A549 (cell line): Measurements from ENCODE around the gene KIAA0513. TPM values are rescaled to one million over a fixed set of nuclear protein-coding genes. Genes with fewer than 3 reads are reported as not detected.

Experiments used
- ATAC-seq, 2 experiments: fragments of 200-7000 bp in 1 of 2; fragments of >200 bp in 1 of 2; cut with Nextera tagmentation in 1 of 2; cut with Tn5 transposase in 1 of 2; 3 replicates each; pipeline versions ENCODE4 v1.8.0 to v1.9.1; 2018 to 2020; ENCODE audit warnings: mild to moderate bottlenecking in 1 of 2, moderate library complexity in 1 of 2
- CTCF ChIA-PET: fragments of 300-600 bp; sonication (Branson Sonifier 250); formaldehyde crosslinking; extraction: SDS; loops from one replicate; lab custom pipeline; 2021; ENCODE audit warnings: antibody characterized with exemption, inconsistent platforms; lab: Yijun Ruan, JAX
- POLR2A ChIA-PET: fragments of 350-600 bp; formaldehyde crosslinking; extraction: SDS; loops from one replicate; lab custom pipeline; 2021; ENCODE audit warnings: antibody characterized with exemption, inconsistent platforms; lab: Yijun Ruan, JAX
- DNase-seq, 2 experiments: peaks; one replicate each; pipeline versions ENCODE4 v3.0.0 to v3.0.0-alpha.2; 2011 to 2016; ENCODE audit warnings: low read depth in 1 of 2, low spot score in 1 of 2
- FAIRE-seq: peaks from 2 replicates; lab custom pipeline; 2011; peaks lifted over from hg19 to GRCh38; lab: Jason Lieb, UNC
- H3K27ac ChIP-seq, 2 experiments: fragments of >200 bp; sonication (Bioruptor Twin); formaldehyde crosslinking; 3 replicates each; pipeline ENCODE4 v1.5.1; 2016 to 2017
- H3K4me1 ChIP-seq: fragments of >200 bp; sonication (Bioruptor Twin); formaldehyde crosslinking; 3 replicates; pipeline ENCODE4 v1.6.1; 2016
- H3K4me2 ChIP-seq: fragments of >200 bp; sonication (Bioruptor Twin); formaldehyde crosslinking; 3 replicates; pipeline ENCODE4 v1.6.1; 2016
- H3K4me3 ChIP-seq: fragments of >200 bp; sonication (Bioruptor Twin); formaldehyde crosslinking; 3 replicates; pipeline ENCODE4 v1.5.1; 2016
- H3K9me3 ChIP-seq: fragments of >200 bp; sonication (Bioruptor Twin); formaldehyde crosslinking; 3 replicates; pipeline ENCODE4 v1.6.1; 2016
- BCL3 ChIP-seq: fragments of >200 bp; sonication (Bioruptor Twin); formaldehyde crosslinking; IDR thresholded peaks from 3 replicates; pipeline ENCODE4 v1.6.1; 2016
- CBX8 ChIP-seq: fragments of 200-600 bp; sonication (generic); IDR thresholded peaks from 2 replicates; pipeline ENCODE4 v1.6.1; 2016
- CEBPB ChIP-seq, 2 experiments: fragments of >200 bp in 1 of 2; sonication (Bioruptor Twin) in 1 of 2; formaldehyde crosslinking in 1 of 2; IDR thresholded peaks; 2 replicates each; pipeline ENCODE4 v1.6.1; 2012 to 2016
- CHD2 ChIP-seq: fragments of 150-350 bp; IDR thresholded peaks from 2 replicates; pipeline ENCODE4 v1.6.1; 2014; ENCODE audit warnings: low read length; ENCODE audit not compliant: partially characterized antibody
- EHF ChIP-seq: fragments of 250-450 bp; sonication (Bioruptor Pico); IDR thresholded peaks from 2 replicates; pipeline ENCODE4 v1.5.0; 2020; ENCODE audit warnings: mild to moderate bottlenecking
- EHMT2 ChIP-seq: fragments of 200-600 bp; sonication (generic); IDR thresholded peaks from 2 replicates; pipeline ENCODE4 v1.6.1; 2016; ENCODE audit warnings: antibody characterized with exemption, low read depth, mild to moderate bottlenecking, moderate library complexity
- EP300 ChIP-seq, 2 experiments: fragments of >200 bp; sonication (Bioruptor Twin); formaldehyde crosslinking; IDR thresholded peaks; 2 replicates in 1 of 2; 3 replicates in 1 of 2; pipeline ENCODE4 v1.6.1; 2016 to 2017
- ESRRA ChIP-seq: fragments of 150-350 bp; IDR thresholded peaks from 2 replicates; pipeline ENCODE4 v1.6.1; 2014; ENCODE audit warnings: mild to moderate bottlenecking, low read length, borderline replicate concordance
- FOXS1 ChIP-seq: fragments of 250-450 bp; sonication (Bioruptor Pico); IDR thresholded peaks from 2 replicates; pipeline ENCODE4 v1.5.0; 2020; ENCODE audit warnings: mild to moderate bottlenecking, moderate library complexity
- GATA3 ChIP-seq: IDR thresholded peaks from 2 replicates; pipeline ENCODE4 v1.6.1; 2012; ENCODE audit warnings: borderline replicate concordance
- HES2 ChIP-seq: fragments of >200 bp; sonication (Bioruptor Twin); formaldehyde crosslinking; IDR thresholded peaks from 2 replicates; pipeline ENCODE4 v1.6.1; 2016
- HEYL ChIP-seq: fragments of 250-450 bp; sonication (Bioruptor Pico); IDR thresholded peaks from 2 replicates; pipeline ENCODE4 v1.8.0; 2021; ENCODE audit warnings: mild to moderate bottlenecking, moderate library complexity
- MAZ ChIP-seq: fragments of 150-350 bp; IDR thresholded peaks from 2 replicates; pipeline ENCODE4 v1.6.1; 2014; ENCODE audit warnings: antibody characterized with exemption, low read depth, low read length, borderline replicate concordance
- MYC ChIP-seq: IDR thresholded peaks from 2 replicates; pipeline ENCODE4 v1.6.1; 2012; ENCODE audit warnings: mild to moderate bottlenecking, inconsistent platforms, low read length, improper control_type of control experiment, borderline replicate concordance
- NPAS2 ChIP-seq: fragments of 250-450 bp; sonication (Bioruptor Pico); IDR thresholded peaks from 2 replicates; pipeline ENCODE4 v1.8.0; 2022; ENCODE audit warnings: mild to moderate bottlenecking, moderate library complexity, borderline replicate concordance
- NR3C1 ChIP-seq: fragments of >200 bp; sonication (Bioruptor Twin); formaldehyde crosslinking; IDR thresholded peaks from 3 replicates; pipeline ENCODE4 v1.6.1; 2017
- PHF8 ChIP-seq: fragments of 200-600 bp; sonication (generic); IDR thresholded peaks from 2 replicates; pipeline ENCODE4 v1.6.1; 2016; ENCODE audit warnings: low read depth, mild to moderate bottlenecking, antibody characterized with exemption, moderate library complexity, borderline replicate concordance
- POLR2A ChIP-seq: IDR thresholded peaks from 2 replicates; pipeline ENCODE4 v1.6.1; 2012; ENCODE audit warnings: mild to moderate bottlenecking, low read length
- POLR2AphosphoS2 ChIP-seq: conservative IDR thresholded peaks from 2 replicates; pipeline ENCODE4 v1.6.1; 2012; ENCODE audit warnings: low read length, improper control_type of control experiment, inconsistent platforms
- RARB ChIP-seq: fragments of 250-450 bp; sonication (Bioruptor Pico); IDR thresholded peaks from 2 replicates; pipeline ENCODE4 v1.8.0; 2021; ENCODE audit warnings: mild to moderate bottlenecking, moderate library complexity
- REST ChIP-seq: fragments of 200-600 bp; sonication (generic); IDR thresholded peaks from 2 replicates; pipeline ENCODE4 v1.6.1; 2016; ENCODE audit warnings: antibody characterized with exemption, mild to moderate bottlenecking, moderate library complexity
- RNF2 ChIP-seq: fragments of 200-600 bp; sonication (generic); IDR thresholded peaks from 2 replicates; pipeline ENCODE4 v1.6.1; 2016; ENCODE audit warnings: low read depth, mild to moderate bottlenecking, antibody characterized with exemption, moderate library complexity, borderline replicate concordance
- SMC3 ChIP-seq: fragments of >200 bp; sonication (Bioruptor Twin); formaldehyde crosslinking; IDR thresholded peaks from 3 replicates; pipeline ENCODE4 v1.6.1; 2018; ENCODE audit warnings: inconsistent platforms
- TFCP2L1 ChIP-seq: fragments of 250-450 bp; sonication (Bioruptor Pico); IDR thresholded peaks from 2 replicates; pipeline ENCODE4 v1.5.0; 2021; ENCODE audit warnings: mild to moderate bottlenecking
- TP53 ChIP-seq: fragments of 250-450 bp; sonication (Bioruptor Pico); IDR thresholded peaks from 2 replicates; pipeline ENCODE4 v1.5.0; 2021; ENCODE audit warnings: mild to moderate bottlenecking, moderate library complexity
- ZFP36 ChIP-seq: fragments of 450-650 bp; IDR thresholded peaks from 2 replicates; pipeline ENCODE4 v1.6.1; 2014; ENCODE audit warnings: borderline replicate concordance; ENCODE audit not compliant: partially characterized antibody
- ZSCAN20 ChIP-seq: fragments of 250-450 bp; sonication (Bioruptor Pico); IDR thresholded peaks from 2 replicates; pipeline ENCODE4 v1.8.0; 2022; ENCODE audit warnings: mild to moderate bottlenecking, moderate library complexity
- WGBS: methylation state at CpG from one replicate; pipeline ENCODE4 v1.1.6; 2017; ENCODE audit errors: missing lambda C conversion rate; 5-methylcytosine and 5-hydroxymethylcytosine counted together
- polyA plus RNA-seq, 4 experiments: library from polyadenylated mRNA; depleted of rRNA in 3 of 4; stranded (reverse); fragments of >200 nt; fragmentation: RNase III in 1 of 4; extraction: RNeasy Plus Mini Kit Qiagen cat#74134 plus additional on column Dnase treatment in 1 of 4; gene quantifications; 2 replicates in 3 of 4; 3 replicates in 1 of 4; pipeline ENCODE4 v1.2.3, GENCODE V29; 2011 to 2017
- TF ChIP-seq, protein P1 (sequence below): fragments of >200 bp; sonication (Bioruptor Twin); formaldehyde crosslinking; IDR thresholded peaks from 3 replicates; pipeline ENCODE4 v1.5.1; 2016
- TF ChIP-seq, protein P2 (sequence below): IDR thresholded peaks from 2 replicates; pipeline ENCODE4 v1.6.1; 2012

KIAA0513 gene
- polyA plus RNA-seq, 2 of the 4 experiments (the other 2 are of a cell fraction): 1.8 TPM

DNA sequence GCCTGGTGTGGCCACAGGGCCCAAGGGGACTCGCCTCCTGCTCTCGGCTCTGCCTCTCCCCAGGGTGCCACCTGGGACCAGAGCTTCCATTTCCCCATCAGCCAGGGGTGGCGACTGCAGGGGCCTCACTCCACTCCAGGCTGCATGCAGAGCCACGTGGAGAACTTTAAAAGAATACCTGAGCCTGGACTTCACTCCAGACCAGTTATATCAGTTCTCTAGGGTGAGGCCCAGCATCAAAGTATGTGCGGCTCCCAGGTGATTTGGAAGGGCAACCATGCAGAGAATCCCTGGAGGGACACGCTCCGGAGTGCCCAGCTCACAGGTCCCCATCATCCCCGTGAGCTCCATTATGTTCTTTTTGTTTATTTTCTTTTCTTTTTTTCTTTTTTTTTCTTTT lies 39.8 kb downstream of the KIAA0513 start:
- DNase-seq (no peak), FAIRE-seq (no peak), ATAC-seq (no peak)
- Histone ChIP-seq H3K4me3 (no peak overlapping the region), H3K4me1 (no peaks in the 10 kb centered on the region), H3K27ac (no peak overlapping the region), H3K4me2 (no peak overlapping the region), H3K9me3 (no peaks in the 10 kb centered on the region)
- ChIA-PET CTCF (interaction anchor here (0.8 to 2.5 kb wide), 5 partner anchors 10 to 96 kb away, joined by 3 to 14 read pairs (median 6); no protein-coding TSS in a partner anchor), POLR2A (no interaction called here)
- WGBS: 82% methylated on average over 8 of the region's 8 CpGs
- TF ChIP-seq RNF2: no peak
- no peak for TF ChIP-seq HES2
- TF ChIP-seq TP53 (CRISPR knock-in tag): no peak
- no peak for TF ChIP-seq GATA3
- TF ChIP-seq MYC: no peak
- no peak for TF ChIP-seq REST
- TF ChIP-seq ZSCAN20 (CRISPR knock-in tag): no peak
- TF ChIP-seq MAZ: no peak
- TF ChIP-seq ZFP36: no peak
- TF ChIP-seq RARB (CRISPR knock-in tag): no peak
- no peak for TF ChIP-seq NR3C1
- no peak for TF ChIP-seq CEBPB (IDR thresholded peaks at IDR 0.05)
- TF ChIP-seq POLR2AphosphoS2: no peak
- no peak for TF ChIP-seq POLR2A
- TF ChIP-seq, protein P1, sequence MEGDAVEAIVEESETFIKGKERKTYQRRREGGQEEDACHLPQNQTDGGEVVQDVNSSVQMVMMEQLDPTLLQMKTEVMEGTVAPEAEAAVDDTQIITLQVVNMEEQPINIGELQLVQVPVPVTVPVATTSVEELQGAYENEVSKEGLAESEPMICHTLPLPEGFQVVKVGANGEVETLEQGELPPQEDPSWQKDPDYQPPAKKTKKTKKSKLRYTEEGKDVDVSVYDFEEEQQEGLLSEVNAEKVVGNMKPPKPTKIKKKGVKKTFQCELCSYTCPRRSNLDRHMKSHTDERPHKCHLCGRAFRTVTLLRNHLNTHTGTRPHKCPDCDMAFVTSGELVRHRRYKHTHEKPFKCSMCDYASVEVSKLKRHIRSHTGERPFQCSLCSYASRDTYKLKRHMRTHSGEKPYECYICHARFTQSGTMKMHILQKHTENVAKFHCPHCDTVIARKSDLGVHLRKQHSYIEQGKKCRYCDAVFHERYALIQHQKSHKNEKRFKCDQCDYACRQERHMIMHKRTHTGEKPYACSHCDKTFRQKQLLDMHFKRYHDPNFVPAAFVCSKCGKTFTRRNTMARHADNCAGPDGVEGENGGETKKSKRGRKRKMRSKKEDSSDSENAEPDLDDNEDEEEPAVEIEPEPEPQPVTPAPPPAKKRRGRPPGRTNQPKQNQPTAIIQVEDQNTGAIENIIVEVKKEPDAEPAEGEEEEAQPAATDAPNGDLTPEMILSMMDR: no peak
- no peak for TF ChIP-seq PHF8
- TF ChIP-seq EP300 (IDR thresholded peaks at IDR 0.05): no peak
- no peak for TF ChIP-seq CBX8
- TF ChIP-seq HEYL (CRISPR knock-in tag): no peak

GRCh38 chr16:85068746-85069145 lies 41.2 kb downstream of the KIAA0513 start:
- no peak for TF ChIP-seq EHF (CRISPR knock-in tag)
- TF ChIP-seq NPAS2 (CRISPR knock-in tag): no peak
- no peak for TF ChIP-seq MYC
- TF ChIP-seq, protein P2, sequence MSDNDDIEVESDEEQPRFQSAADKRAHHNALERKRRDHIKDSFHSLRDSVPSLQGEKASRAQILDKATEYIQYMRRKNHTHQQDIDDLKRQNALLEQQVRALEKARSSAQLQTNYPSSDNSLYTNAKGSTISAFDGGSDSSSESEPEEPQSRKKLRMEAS: no peak
- TF ChIP-seq TP53 (CRISPR knock-in tag): no peak
- TF ChIP-seq CEBPB (IDR thresholded peaks at IDR 0.05): no peak
- no peak for TF ChIP-seq NR3C1
- no peak for TF ChIP-seq BCL3
- no peak for TF ChIP-seq EHMT2
- no peak for TF ChIP-seq TFCP2L1 (CRISPR knock-in tag)
- no peak for TF ChIP-seq CHD2
- TF ChIP-seq SMC3: no peak
- TF ChIP-seq ESRRA: no peak
- no peak for TF ChIP-seq FOXS1 (CRISPR knock-in tag)
- WGBS: 90% methylated on average over 8 of the region's 8 CpGs
- FAIRE-seq (no peak), ATAC-seq (no peak), DNase-seq (no peak)
- ChIA-PET CTCF (interaction anchor here (0.9 to 2.5 kb wide), 5 partner anchors 11 to 98 kb away, joined by 4 to 14 read pairs (median 6); no protein-coding TSS in a partner anchor), POLR2A (no interaction called here)
- H3K4me1 ChIP-seq: no peaks in the 10 kb centered on the region
- no peak overlapping the region for H3K27ac ChIP-seq
- H3K4me3 ChIP-seq: no peak overlapping the region
- no peaks in the 10 kb centered on the region for H3K9me3 ChIP-seq
- H3K4me2 ChIP-seq: no peak overlapping the region
